KOPT-K1 (cell line): ENCODE data around the gene TAF3.
"Not testable (repeated sequence)": the region's sequence is repeated elsewhere in the genome, so short reads cannot be mapped to it uniquely, and the experiment has no call there.

Experiments
- H3K27ac ChIP-seq: fragments of 200-600 bp; sonication (generic); 2 replicates; pipeline ENCODE4 v1.5.1; 2016; ENCODE audit warnings: antibody characterized with exemption, mild to moderate bottlenecking, low read depth, low read length; ENCODE audit not compliant: poor library complexity, severe bottlenecking
- H3K36me3 ChIP-seq: fragments of 200-600 bp; sonication (generic); 2 replicates; pipeline ENCODE4 v1.5.1; 2017; ENCODE audit warnings: antibody characterized with exemption, mild to moderate bottlenecking, low read length, moderate library complexity; ENCODE audit not compliant: insufficient read depth
- H3K9me3 ChIP-seq: fragments of 200-600 bp; sonication (generic); 2 replicates; pipeline ENCODE4 v1.5.1; 2017; ENCODE audit warnings: antibody characterized with exemption, low read length, mild to moderate bottlenecking; ENCODE audit not compliant: insufficient read depth, poor library complexity, severe bottlenecking

The TAF3 gene

DNA sequence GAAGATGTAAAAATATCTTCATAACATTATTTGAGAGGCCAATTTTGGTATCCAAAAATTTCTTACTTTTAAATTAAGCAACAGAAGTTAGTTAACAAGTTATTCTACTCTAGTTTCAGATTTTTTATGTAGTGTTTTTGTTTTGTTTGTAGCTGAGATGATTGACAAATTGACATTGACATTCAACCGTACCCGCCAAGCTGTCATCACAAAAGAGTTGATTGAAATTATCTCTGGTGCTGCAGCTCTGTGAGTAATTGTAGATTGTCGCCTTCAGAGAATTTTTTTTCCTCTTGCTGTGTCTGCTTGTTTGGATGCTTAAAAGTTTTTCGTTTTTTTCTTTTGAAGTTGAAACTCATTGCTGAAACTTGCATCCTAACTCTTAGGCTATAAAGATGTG lies 15.7 kb upstream of the TAF3 start:
- peaks cover 98% of the 10 kb centered on the region for H3K36me3 ChIP-seq
- H3K9me3 ChIP-seq: no peaks in the 10 kb centered on the region
- no peak overlapping the region for H3K27ac ChIP-seq

DNA sequence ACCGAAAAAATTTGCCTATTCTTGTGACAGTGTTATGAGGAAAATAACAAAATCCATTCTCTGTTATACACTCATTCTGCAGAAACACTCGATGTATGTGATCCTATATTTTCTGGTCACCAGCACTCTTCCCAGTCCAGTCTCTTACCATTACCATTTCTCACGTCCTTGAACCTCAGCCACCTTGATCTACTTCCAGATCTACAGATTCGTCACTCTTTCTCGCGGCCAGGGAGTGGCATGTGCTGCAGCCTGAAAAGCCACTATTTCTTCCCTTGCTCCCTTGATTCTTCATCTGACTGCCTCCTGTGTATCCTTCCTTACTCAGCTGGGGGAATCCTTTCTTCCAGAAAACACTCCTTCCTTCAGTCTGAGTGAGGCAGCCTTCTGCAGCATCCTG lies 14.1 kb upstream of the TAF3 start:
- H3K9me3 ChIP-seq: no peaks in the 10 kb centered on the region
- peaks cover 97% of the 10 kb centered on the region for H3K36me3 ChIP-seq
- no peak overlapping the region for H3K27ac ChIP-seq

- Histone ChIP-seq H3K36me3 (peaks cover 97% of the 10 kb centered on the region), H3K9me3 (no peaks in the 10 kb centered on the region), H3K27ac (no peak overlapping the region)
These were observed 13.6 kb upstream of the TAF3 start for GRCh38 chr10:7804741-7805140.

DNA sequence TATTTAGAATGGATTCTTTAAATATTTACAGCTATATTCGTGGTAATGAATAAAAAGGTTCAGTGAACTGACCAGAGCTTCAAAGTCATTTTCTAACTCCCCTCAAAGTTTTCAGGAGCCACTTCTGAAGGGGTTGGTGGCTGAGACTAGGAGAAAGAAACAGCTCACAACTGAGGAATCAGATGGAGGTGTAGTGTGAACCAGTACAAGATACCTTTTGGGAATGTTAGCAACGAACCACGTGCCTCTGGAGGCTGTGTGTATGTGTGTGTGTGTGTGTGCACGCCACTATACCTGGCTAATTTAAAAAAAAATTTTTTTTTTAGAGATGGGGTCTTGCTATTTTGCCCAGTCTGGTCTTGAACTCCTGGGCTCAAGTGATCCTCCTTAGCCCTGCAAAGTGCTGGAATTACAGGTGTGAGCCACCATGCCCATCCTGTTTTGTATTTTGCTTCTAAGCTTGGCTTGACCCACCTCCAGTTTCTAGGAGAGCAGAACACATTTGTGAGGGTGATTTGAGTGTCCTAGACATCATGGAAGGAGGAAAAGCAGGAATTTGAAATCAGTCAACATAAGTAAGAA lies 9.5 kb upstream of the TAF3 start:
- Histone ChIP-seq H3K9me3 (no peaks in the 10 kb centered on the region), H3K36me3 (peaks cover 62% of the 10 kb centered on the region), H3K27ac (no peak overlapping the region)

DNA sequence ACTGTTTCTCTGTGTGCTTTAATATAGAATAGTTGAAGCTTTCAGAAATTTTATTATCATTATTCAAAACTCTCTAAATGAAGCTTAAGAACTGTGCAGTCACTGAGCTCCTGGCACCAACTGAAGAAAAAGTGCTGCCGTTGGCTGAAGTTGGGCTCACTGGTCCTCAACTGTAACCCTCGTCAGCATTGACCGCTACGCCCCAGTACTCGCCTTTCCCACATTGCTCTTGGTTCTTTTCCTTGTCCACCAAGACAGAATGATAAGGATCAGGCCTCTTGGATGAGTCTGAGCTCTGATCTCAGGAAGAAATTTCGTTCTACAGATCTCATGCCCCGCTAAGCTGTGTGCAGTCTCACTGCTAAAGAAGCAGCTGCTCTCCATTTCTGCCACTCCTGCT lies 7.9 kb upstream of the TAF3 start:
- no peaks in the 10 kb centered on the region for H3K9me3 ChIP-seq
- H3K27ac ChIP-seq: no peak overlapping the region
- H3K36me3 ChIP-seq: peaks cover 45% of the 10 kb centered on the region

DNA sequence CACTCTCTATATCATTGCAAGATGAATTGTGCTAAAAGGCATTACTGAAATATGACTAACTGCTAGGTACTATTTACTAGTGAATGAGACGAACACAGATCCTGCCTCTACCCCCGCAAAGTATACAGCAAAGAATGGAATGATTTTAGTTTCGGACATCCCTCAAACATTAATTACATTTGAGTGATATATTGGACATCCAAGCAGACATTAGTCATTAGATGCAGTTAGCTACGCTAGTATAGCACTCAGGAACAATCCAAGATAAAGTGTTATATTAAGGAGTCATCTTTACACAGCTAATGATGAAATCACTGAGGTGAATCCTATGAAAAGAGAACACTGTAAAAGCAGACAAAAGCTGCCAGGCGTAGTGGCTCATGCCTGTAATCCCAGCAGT lies 7.3 kb upstream of the TAF3 start:
- Histone ChIP-seq H3K9me3 (no peaks in the 10 kb centered on the region), H3K36me3 (peaks cover 40% of the 10 kb centered on the region), H3K27ac (no peak overlapping the region)

DNA sequence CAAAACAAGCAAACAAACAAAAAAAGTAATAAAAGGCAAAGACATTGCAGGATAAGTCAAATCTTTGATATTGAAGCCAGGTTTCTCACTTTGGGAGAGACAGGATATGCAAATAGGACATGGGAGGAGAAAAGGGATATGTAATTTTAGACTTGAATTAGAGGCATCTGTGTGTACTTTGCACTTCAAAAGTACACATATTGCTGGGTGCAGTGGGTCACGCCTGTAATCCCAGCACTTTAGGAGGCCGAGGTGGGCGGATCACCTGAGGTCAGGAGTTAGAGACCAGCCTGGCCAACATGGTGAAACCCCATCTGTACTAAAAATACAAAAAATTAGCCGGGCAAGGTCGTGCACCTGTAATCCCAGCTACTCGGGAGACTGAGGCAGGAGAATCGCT lies 6.6 kb upstream of the TAF3 start:
- H3K36me3 ChIP-seq: peaks cover 33% of the 10 kb centered on the region
- not testable (repeated sequence) for H3K9me3 ChIP-seq, H3K27ac ChIP-seq

GRCh38 chr10:7813481-7813880 lies 4.8 kb upstream of the TAF3 start:
- H3K36me3 ChIP-seq: peaks cover 16% of the 10 kb centered on the region

GRCh38 chr10:7817576-7817975 lies 729 bp upstream of the TAF3 start:
- peak overlapping the region; percentile 69 for H3K27ac ChIP-seq
- H3K36me3 ChIP-seq: peaks cover 22% of the 10 kb centered on the region
- no peaks in the 10 kb centered on the region for H3K9me3 ChIP-seq

More at GRCh38 chr10:7813481-7813880, 4.8 kb upstream of the TAF3 start:
- Histone ChIP-seq H3K9me3 (no peaks in the 10 kb centered on the region), H3K27ac (no peak overlapping the region)

GRCh38 chr10:7817984-7818294 lies 366 bp upstream of the TAF3 start:
- Histone ChIP-seq H3K9me3 (no peaks in the 10 kb centered on the region), H3K27ac (peak overlapping the region; percentile 69), H3K36me3 (peaks cover 25% of the 10 kb centered on the region)

GRCh38 chr10:7819121-7819460 lies 786 bp downstream of the TAF3 start:
- no peaks in the 10 kb centered on the region for H3K9me3 ChIP-seq
- peak overlapping the region; percentile 69 for H3K27ac ChIP-seq
- peaks cover 28% of the 10 kb centered on the region for H3K36me3 ChIP-seq

DNA sequence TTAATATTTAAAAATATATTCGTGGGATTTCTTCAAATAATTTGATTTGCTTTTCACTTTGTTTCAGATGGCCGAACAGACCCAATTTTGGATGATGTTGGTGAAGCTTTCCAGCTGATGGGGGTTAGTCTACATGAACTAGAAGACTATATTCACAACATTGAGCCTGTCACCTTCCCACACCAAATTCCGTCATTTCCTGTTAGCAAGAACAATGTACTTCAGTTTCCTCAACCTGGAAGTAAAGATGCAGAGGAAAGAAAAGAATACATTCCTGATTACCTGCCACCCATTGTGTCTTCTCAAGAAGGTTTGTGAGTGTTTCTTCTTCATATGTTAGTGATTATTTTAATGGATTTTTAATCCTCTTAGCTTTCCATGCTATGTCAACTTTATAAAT lies 5.9 kb downstream of the TAF3 start:
- no peak overlapping the region for H3K27ac ChIP-seq
- H3K36me3 ChIP-seq: peaks cover 73% of the 10 kb centered on the region
- no peaks in the 10 kb centered on the region for H3K9me3 ChIP-seq

- Histone ChIP-seq H3K36me3 (peaks cover 62% of the 10 kb centered on the region), H3K9me3 (no peaks in the 10 kb centered on the region), H3K27ac (no peak overlapping the region)
These were observed 8.7 kb downstream of the TAF3 start for GRCh38 chr10:7826971-7827370.

- Histone ChIP-seq H3K9me3 (no peaks in the 10 kb centered on the region), H3K27ac (no peak overlapping the region), H3K36me3 (peaks cover 46% of the 10 kb centered on the region)
These were observed 11.1 kb downstream of the TAF3 start for GRCh38 chr10:7829289-7829834.

GRCh38 chr10:7832060-7832459 lies 13.8 kb downstream of the TAF3 start:
- peaks cover 19% of the 10 kb centered on the region for H3K36me3 ChIP-seq
- no peaks in the 10 kb centered on the region for H3K9me3 ChIP-seq
- H3K27ac ChIP-seq: no peak overlapping the region

DNA sequence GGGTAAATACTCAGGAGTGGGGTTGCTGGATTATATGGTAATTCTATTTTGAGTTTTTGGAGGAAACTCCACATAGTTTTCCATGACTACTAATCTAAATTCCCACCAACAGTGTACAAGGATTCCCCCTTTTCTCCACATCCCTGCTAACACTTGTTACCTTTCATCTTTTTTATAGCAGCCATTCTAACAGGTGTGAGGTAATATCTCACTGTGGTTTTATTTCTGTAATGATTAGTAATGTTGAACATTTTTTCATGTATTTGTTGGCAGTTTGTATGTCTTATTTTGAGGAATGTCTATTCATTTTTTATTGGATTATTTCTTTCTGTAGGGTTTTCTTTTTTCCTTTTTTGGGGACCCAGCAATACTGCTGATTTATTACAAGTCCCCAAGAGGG lies 14.9 kb downstream of the TAF3 start:
- no peak overlapping the region for H3K27ac ChIP-seq
- peaks cover 9% of the 10 kb centered on the region for H3K36me3 ChIP-seq
- no peaks in the 10 kb centered on the region for H3K9me3 ChIP-seq
